Gastrocnemius medialis (tissue), 4 donors: ENCODE data around the gene SETD3.

ENCODE experiments used
- POLR2A ChIP-seq, 2 donors: fragments of 450-650 bp; IDR thresholded peaks; one replicate each; pipeline ENCODE4 v1.6.1; 2017; ENCODE audit warnings: antibody characterized with exemption in 2 of 2, mild to moderate bottlenecking in 2 of 2, moderate library complexity in 2 of 2
- TF ChIP-seq, protein P1 (sequence below), 5 experiments: fragments of 450-650 bp in 3 of 5; fragments of 200-600 bp in 2 of 5; sonication (generic) in 2 of 5; IDR thresholded peaks in 4 of 5; conservative IDR thresholded peaks in 1 of 5; 1 replicate in 4 of 5; 2 replicates in 1 of 5; pipeline ENCODE4 v1.5.1; 2016 to 2019; ENCODE audit warnings: antibody characterized with exemption in 5 of 5, mild to moderate bottlenecking in 3 of 5, moderate library complexity in 3 of 5

DNA sequence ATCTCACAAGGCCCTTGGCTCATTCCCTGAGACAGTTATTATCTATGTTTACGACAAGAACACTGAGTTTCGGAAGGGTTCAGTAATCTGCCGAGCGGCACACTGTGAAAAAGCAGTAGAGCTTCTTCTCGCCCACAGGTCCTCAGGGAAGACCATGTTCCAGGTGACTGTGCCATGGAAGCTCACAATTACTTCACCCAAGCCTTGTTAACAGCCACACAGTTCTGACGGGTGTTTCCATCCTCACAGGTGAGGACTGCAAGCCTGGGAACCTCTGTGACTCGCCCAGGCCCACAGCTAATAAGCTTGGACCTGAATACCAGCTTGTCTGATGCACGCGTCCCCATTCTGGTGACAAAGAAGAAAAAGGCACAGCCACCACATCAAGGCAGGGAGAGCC lies 15.4 kb downstream of the SETD3 start:
- TF ChIP-seq, protein P1, sequence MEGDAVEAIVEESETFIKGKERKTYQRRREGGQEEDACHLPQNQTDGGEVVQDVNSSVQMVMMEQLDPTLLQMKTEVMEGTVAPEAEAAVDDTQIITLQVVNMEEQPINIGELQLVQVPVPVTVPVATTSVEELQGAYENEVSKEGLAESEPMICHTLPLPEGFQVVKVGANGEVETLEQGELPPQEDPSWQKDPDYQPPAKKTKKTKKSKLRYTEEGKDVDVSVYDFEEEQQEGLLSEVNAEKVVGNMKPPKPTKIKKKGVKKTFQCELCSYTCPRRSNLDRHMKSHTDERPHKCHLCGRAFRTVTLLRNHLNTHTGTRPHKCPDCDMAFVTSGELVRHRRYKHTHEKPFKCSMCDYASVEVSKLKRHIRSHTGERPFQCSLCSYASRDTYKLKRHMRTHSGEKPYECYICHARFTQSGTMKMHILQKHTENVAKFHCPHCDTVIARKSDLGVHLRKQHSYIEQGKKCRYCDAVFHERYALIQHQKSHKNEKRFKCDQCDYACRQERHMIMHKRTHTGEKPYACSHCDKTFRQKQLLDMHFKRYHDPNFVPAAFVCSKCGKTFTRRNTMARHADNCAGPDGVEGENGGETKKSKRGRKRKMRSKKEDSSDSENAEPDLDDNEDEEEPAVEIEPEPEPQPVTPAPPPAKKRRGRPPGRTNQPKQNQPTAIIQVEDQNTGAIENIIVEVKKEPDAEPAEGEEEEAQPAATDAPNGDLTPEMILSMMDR (IDR thresholded peaks at IDR 0.05 in 4 of 5, conservative IDR thresholded peaks at IDR 0.05 in 1 of 5): no peak
- no peak for TF ChIP-seq POLR2A (IDR thresholded peaks at IDR 0.05)
